Testis (tissue), 2 donors: Measurements from ENCODE around the gene HES2.

Experiments used
- CTCF ChIP-seq, 3 experiments: fragments of 450-650 bp in 2 of 3; fragments of 200-600 bp in 1 of 3; sonication (generic) in 1 of 3; IDR thresholded peaks; one replicate each; pipeline ENCODE4 v1.5.1; 2016 to 2019; ENCODE audit warnings: antibody characterized with exemption in 3 of 3, mild to moderate bottlenecking in 2 of 3, moderate library complexity in 1 of 3
- POLR2A ChIP-seq: fragments of 450-650 bp; IDR thresholded peaks from one replicate; pipeline ENCODE4 v1.6.1; 2017; ENCODE audit warnings: antibody characterized with exemption, mild to moderate bottlenecking, moderate library complexity

DNA sequence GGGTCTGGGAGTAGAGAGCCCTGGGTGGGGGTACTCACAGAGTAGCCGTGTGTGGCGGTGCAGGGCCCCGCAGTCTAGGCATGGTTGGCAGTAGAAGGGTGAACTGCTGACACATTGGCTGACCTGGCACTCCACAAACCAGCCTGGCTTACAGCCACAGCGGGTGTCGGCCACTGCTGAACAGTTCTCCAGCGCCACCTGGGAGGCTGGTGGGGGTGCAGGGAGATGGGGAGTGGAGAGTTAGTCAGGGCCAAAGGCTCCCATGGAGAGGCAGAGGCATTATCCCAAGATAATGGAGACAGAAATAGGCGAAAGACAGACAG, 44.8 kb upstream of the HES2 start:
- TF ChIP-seq CTCF (IDR thresholded peaks at IDR 0.05) = no peak
- no peak for TF ChIP-seq POLR2A
